Measurements from ENCODE around the gene SLC2A9. TPM values are rescaled to one million over a fixed set of nuclear protein-coding genes. Genes with fewer than 3 reads are reported as not detected.

Gene SLC2A9
- total RNA-seq, 1 donor from 2014 or later: 4.8 TPM

GRCh38 chr4:10006601-10007435 lies 14.5 kb downstream of the SLC2A9 start:
- H3K27ac Mint-ChIP-seq: peak overlapping the region; percentile 75
- DNase-seq (ENCODE audit: low spot score in 2 of 2, unreplicated experiment in 2 of 2): no peak
- TF ChIP-seq, protein P1, sequence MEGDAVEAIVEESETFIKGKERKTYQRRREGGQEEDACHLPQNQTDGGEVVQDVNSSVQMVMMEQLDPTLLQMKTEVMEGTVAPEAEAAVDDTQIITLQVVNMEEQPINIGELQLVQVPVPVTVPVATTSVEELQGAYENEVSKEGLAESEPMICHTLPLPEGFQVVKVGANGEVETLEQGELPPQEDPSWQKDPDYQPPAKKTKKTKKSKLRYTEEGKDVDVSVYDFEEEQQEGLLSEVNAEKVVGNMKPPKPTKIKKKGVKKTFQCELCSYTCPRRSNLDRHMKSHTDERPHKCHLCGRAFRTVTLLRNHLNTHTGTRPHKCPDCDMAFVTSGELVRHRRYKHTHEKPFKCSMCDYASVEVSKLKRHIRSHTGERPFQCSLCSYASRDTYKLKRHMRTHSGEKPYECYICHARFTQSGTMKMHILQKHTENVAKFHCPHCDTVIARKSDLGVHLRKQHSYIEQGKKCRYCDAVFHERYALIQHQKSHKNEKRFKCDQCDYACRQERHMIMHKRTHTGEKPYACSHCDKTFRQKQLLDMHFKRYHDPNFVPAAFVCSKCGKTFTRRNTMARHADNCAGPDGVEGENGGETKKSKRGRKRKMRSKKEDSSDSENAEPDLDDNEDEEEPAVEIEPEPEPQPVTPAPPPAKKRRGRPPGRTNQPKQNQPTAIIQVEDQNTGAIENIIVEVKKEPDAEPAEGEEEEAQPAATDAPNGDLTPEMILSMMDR (IDR thresholded peaks at IDR 0.05; ENCODE audit: unreplicated experiment): no peak

GRCh38 chr4:10006231-10006600 lies 15.1 kb downstream of the SLC2A9 start:
- H3K9me3 Mint-ChIP-seq: no peaks in the 10 kb centered on the region
- H3K27me3 Mint-ChIP-seq (ENCODE audit: low read depth): peaks cover 16% of the 10 kb centered on the region
- no peak overlapping the region for H3K4me3 Mint-ChIP-seq
- H3K36me3 Mint-ChIP-seq: no peaks in the 10 kb centered on the region
- H3K27ac Mint-ChIP-seq: no peak overlapping the region
- no peak for DNase-seq (ENCODE audit: low spot score in 2 of 2, unreplicated experiment in 2 of 2)
- TF ChIP-seq, protein P1 (IDR thresholded peaks at IDR 0.05; ENCODE audit: unreplicated experiment): no peak
- H3K4me1 Mint-ChIP-seq: peaks cover 36% of the 10 kb centered on the region

More at GRCh38 chr4:10006601-10007435, 14.5 kb downstream of the SLC2A9 start:
- peaks cover 36% of the 10 kb centered on the region for H3K4me1 Mint-ChIP-seq
- no peak overlapping the region for H3K4me3 Mint-ChIP-seq
- H3K36me3 Mint-ChIP-seq: no peaks in the 10 kb centered on the region
- peaks cover 21% of the 10 kb centered on the region for H3K27me3 Mint-ChIP-seq (ENCODE audit: low read depth)
- no peaks in the 10 kb centered on the region for H3K9me3 Mint-ChIP-seq

DNA sequence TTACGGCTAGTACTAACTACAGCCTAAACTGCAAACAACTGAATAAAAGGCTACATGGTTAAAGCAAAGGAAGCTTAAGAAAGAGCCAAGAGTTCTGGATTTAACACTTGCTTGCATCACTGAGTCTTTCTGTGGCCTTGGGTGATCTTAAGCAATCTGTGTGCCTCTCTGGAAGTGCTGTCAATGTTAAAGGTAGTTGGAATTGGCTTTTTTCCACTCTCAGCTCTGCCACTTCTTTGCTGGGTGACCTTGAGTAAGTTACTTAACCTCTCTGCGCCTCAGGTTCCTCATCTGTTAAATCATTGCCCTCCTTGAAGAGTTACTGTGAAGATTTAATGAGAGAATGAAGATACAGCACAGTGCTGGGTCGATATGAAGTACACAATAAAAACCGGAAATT lies 15.7 kb downstream of the SLC2A9 start:
- TF ChIP-seq, protein P1 (IDR thresholded peaks at IDR 0.05; ENCODE audit: unreplicated experiment): no peak
- Mint-ChIP-seq H3K4me3 (no peak overlapping the region), H3K27ac (no peak overlapping the region), H3K36me3 (no peaks in the 10 kb centered on the region), H3K9me3 (no peaks in the 10 kb centered on the region), H3K27me3 (ENCODE audit: low read depth) (peaks cover 12% of the 10 kb centered on the region), H3K4me1 (peaks cover 36% of the 10 kb centered on the region)
- no peak for DNase-seq (ENCODE audit: low spot score in 2 of 2, unreplicated experiment in 2 of 2)

GRCh38 chr4:10003666-10004065 lies 17.6 kb downstream of the SLC2A9 start:
- peaks cover 26% of the 10 kb centered on the region for H3K4me1 Mint-ChIP-seq
- no peak overlapping the region for H3K4me3 Mint-ChIP-seq
- no peaks in the 10 kb centered on the region for H3K36me3 Mint-ChIP-seq
- H3K27ac Mint-ChIP-seq: no peak overlapping the region
- DNase-seq (ENCODE audit: low spot score in 2 of 2, unreplicated experiment in 2 of 2): no peak
- H3K9me3 Mint-ChIP-seq: no peaks in the 10 kb centered on the region
- H3K27me3 Mint-ChIP-seq (ENCODE audit: low read depth): peaks cover 11% of the 10 kb centered on the region
- TF ChIP-seq, protein P1 (IDR thresholded peaks at IDR 0.05; ENCODE audit: unreplicated experiment): no peak

DNA sequence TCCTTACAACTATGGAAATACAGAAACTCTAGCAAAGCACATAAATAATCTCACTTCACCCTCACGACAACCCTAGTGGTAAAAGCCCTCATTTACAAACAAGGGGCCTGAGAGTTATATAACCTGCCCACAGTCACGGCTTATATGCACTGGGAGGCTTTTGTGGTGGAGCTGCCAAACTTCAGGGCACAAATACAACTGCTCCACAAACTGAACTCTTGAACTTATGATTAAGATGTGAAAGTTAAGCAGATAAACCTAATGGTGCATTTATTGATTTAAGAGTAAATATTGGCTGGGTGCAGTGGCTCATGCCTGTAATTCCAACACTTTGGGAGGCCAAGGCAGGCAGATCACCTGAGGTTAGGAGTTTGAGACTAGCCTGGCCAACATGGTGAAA lies 19.0 kb downstream of the SLC2A9 start:
- Mint-ChIP-seq H3K4me1 (peaks cover 12% of the 10 kb centered on the region), H3K9me3 (no peaks in the 10 kb centered on the region), H3K27me3 (ENCODE audit: low read depth) (peaks cover 11% of the 10 kb centered on the region), H3K27ac (no peak overlapping the region), H3K4me3 (no peak overlapping the region), H3K36me3 (no peaks in the 10 kb centered on the region)
- no peak for DNase-seq (ENCODE audit: low spot score in 2 of 2, unreplicated experiment in 2 of 2)
- TF ChIP-seq, protein P1 (IDR thresholded peaks at IDR 0.05; ENCODE audit: unreplicated experiment): no peak
